ENCODE measurements around the gene PSMA7.

GRCh38 chr20:62123450-62124118 is 19.6 kb downstream of the PSMA7 start:
- TF ChIP-seq CTCF (IDR thresholded peaks at IDR 0.05) = no peak
- TF ChIP-seq POLR2A (IDR thresholded peaks at IDR 0.05) = no peak

Measured in body of pancreas (tissue), 4 donors.